ENCODE measurements around the gene CACNA1A.

DNA sequence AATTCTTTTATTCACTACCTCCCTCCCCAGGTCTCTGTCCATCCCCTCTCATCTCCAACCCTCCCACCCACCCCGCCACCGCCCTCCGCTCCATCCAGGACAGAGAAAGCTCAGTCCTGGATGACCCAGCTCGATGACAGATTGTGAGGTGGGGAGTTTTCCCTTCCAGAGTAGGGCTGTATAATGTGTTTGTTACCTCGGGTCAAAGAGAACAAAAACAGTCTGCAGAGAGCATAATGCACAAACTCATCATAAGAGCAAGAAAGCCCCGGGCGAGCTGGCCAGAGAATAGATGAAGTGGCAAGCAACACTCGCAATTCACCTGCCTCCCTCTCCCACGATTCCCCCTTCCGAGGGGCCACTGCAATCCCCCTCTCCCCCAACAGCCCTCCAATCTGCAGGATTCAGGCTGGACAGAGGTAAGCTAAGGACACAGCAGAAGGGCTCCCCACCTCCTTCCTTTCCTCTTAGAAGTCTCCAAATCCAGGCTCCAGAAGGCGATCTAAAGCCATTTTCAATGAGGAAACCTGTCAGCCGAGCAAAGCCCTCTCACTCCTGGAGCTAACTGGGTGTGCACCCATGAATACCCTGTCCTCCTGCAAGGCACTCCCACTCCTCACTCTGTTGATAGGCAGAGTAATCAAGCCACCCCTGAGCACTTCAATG lies 2.6 kb downstream of the CACNA1A start:
- TF ChIP-seq, protein P1, sequence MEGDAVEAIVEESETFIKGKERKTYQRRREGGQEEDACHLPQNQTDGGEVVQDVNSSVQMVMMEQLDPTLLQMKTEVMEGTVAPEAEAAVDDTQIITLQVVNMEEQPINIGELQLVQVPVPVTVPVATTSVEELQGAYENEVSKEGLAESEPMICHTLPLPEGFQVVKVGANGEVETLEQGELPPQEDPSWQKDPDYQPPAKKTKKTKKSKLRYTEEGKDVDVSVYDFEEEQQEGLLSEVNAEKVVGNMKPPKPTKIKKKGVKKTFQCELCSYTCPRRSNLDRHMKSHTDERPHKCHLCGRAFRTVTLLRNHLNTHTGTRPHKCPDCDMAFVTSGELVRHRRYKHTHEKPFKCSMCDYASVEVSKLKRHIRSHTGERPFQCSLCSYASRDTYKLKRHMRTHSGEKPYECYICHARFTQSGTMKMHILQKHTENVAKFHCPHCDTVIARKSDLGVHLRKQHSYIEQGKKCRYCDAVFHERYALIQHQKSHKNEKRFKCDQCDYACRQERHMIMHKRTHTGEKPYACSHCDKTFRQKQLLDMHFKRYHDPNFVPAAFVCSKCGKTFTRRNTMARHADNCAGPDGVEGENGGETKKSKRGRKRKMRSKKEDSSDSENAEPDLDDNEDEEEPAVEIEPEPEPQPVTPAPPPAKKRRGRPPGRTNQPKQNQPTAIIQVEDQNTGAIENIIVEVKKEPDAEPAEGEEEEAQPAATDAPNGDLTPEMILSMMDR (IDR thresholded peaks at IDR 0.05; ENCODE audit: low read length) = no peak
- no peak for TF ChIP-seq EZH2 (IDR thresholded peaks at IDR 0.05; ENCODE audit: borderline replicate concordance, low read length)
